Keratinocyte (primary cell): ENCODE data around the gene CAND1. TPM values are rescaled to one million over a fixed set of nuclear protein-coding genes. Genes with fewer than 3 reads are reported as not detected.

Experiments
- DNase-seq: peaks from one replicate; pipeline ENCODE4 v3.0.0-alpha.2; 2011; ENCODE audit warnings: low read depth, missing footprints, low spot score
- FAIRE-seq: peaks from 2 replicates; lab custom pipeline; 2011; peaks lifted over from hg19 to GRCh38; lab: Jason Lieb, UNC
- H2AFZ ChIP-seq: 2 replicates; pipeline ENCODE4 v1.6.0; 2012; ENCODE audit warnings: low read length, control low read depth, inconsistent platforms; ENCODE audit not compliant: control insufficient read depth
- H3K27ac ChIP-seq: 2 replicates; pipeline ENCODE4 v1.5.1; 2011; ENCODE audit warnings: low read length; ENCODE audit not compliant: control insufficient read depth, insufficient read depth
- H3K27me3 ChIP-seq: 3 replicates; pipeline ENCODE4 v1.6.0; 2011; ENCODE audit warnings: low read length; ENCODE audit not compliant: control insufficient read depth, insufficient read depth; ENCODE audit errors: extremely low read depth
- H3K36me3 ChIP-seq, 2 experiments: 2 replicates in 1 of 2; 3 replicates in 1 of 2; pipeline ENCODE4 v1.5.1; 2011; ENCODE audit warnings: low read length in 2 of 2, mild to moderate bottlenecking in 1 of 2; ENCODE audit not compliant: control insufficient read depth in 2 of 2, insufficient read depth in 2 of 2; ENCODE audit errors: extremely low read depth in 1 of 2
- H3K4me1 ChIP-seq: 3 replicates; pipeline ENCODE4 v1.5.1; 2011; ENCODE audit warnings: low read length; ENCODE audit not compliant: control insufficient read depth, insufficient read depth; ENCODE audit errors: extremely low read depth
- H3K4me2 ChIP-seq: 3 replicates; pipeline ENCODE4 v1.6.0; 2011; ENCODE audit warnings: low read depth, low read length; ENCODE audit not compliant: control insufficient read depth, insufficient read depth; ENCODE audit errors: extremely low read depth
- H3K4me3 ChIP-seq, 3 experiments: fragments of 200-600 bp in 1 of 3; sonication (generic) in 1 of 3; 2 replicates in 2 of 3; 3 replicates in 1 of 3; pipeline ENCODE4 v1.5.1; 2011 to 2016; ENCODE audit warnings: low read length in 3 of 3, mild to moderate bottlenecking in 3 of 3, control low read depth in 2 of 3, inconsistent platforms in 1 of 3, low read depth in 1 of 3, mixed read lengths in 1 of 3, mixed run types in 1 of 3, moderate library complexity in 1 of 3; ENCODE audit not compliant: control insufficient read depth in 2 of 3, insufficient read depth in 2 of 3; ENCODE audit errors: extremely low read depth in 1 of 3
- H3K79me2 ChIP-seq: 2 replicates; pipeline ENCODE4 v1.6.0; 2012; ENCODE audit warnings: low read length; ENCODE audit not compliant: control insufficient read depth, insufficient read depth
- H3K9ac ChIP-seq: 3 replicates; pipeline ENCODE4 v1.6.0; 2011; ENCODE audit warnings: low read length; ENCODE audit not compliant: control insufficient read depth, insufficient read depth; ENCODE audit errors: extremely low read depth
- H3K9me1 ChIP-seq: 3 replicates; pipeline ENCODE4 v1.6.0; 2011; ENCODE audit warnings: low read length; ENCODE audit not compliant: control insufficient read depth, insufficient read depth; ENCODE audit errors: extremely low read depth
- H3K9me3 ChIP-seq: 2 replicates; pipeline ENCODE4 v1.5.1; 2012; ENCODE audit warnings: low read depth, low read length; ENCODE audit not compliant: control insufficient read depth
- H4K20me1 ChIP-seq: 3 replicates; pipeline ENCODE4 v1.6.0; 2011; ENCODE audit warnings: low read length; ENCODE audit not compliant: control insufficient read depth, insufficient read depth; ENCODE audit errors: extremely low read depth
- EZH2 ChIP-seq: IDR thresholded peaks from one replicate; pipeline ENCODE4 v1.6.1; 2012; ENCODE audit warnings: inconsistent platforms, mild to moderate bottlenecking, low read length, moderate library complexity
- dilution Hi-C: fragments of 300-500 bp; cut with MboI; formaldehyde crosslinking; loops from one replicate; pipeline ENCODE4 v1.7.0; 2020; ENCODE audit warnings: low sequenced_read_pairs; ENCODE audit not compliant: extremely low pct_ligation_motif_present
- polyA plus RNA-seq, 5 experiments: library from polyadenylated mRNA; depleted of rRNA in 3 of 5; stranded (reverse) in 3 of 5; stranded (forward) in 1 of 5; unstranded in 1 of 5; fragments of >200 nt; gene quantifications; 1 replicate in 1 of 5; 2 replicates in 3 of 5; 3 replicates in 1 of 5; pipeline versions ENCODE4 v1.2.1 to v1.2.3, GENCODE V29; 2011 to 2012; ENCODE audit warnings: missing spikeins in 2 of 5, low read depth in 1 of 5, low replicate concordance in 1 of 5
- TF ChIP-seq, protein P1 (sequence below), 3 experiments: IDR thresholded peaks in 1 of 3; conservative IDR thresholded peaks in 1 of 3; optimal IDR thresholded peaks in 1 of 3; 2 replicates in 2 of 3; 3 replicates in 1 of 3; pipeline versions ENCODE3 to v1.5.1; 2011; ENCODE audit warnings: low read length in 3 of 3, mild to moderate bottlenecking in 3 of 3, moderate library complexity in 2 of 3, control low read depth in 1 of 3, inconsistent platforms in 1 of 3; ENCODE audit not compliant: insufficient read depth in 2 of 3; ENCODE audit errors: extremely low read depth in 1 of 3

CAND1 gene
- polyA plus RNA-seq, 1 donor (not counting 4 experiments of a cell fraction or from before 2014, with no cell fraction given) = 121 TPM

DNA sequence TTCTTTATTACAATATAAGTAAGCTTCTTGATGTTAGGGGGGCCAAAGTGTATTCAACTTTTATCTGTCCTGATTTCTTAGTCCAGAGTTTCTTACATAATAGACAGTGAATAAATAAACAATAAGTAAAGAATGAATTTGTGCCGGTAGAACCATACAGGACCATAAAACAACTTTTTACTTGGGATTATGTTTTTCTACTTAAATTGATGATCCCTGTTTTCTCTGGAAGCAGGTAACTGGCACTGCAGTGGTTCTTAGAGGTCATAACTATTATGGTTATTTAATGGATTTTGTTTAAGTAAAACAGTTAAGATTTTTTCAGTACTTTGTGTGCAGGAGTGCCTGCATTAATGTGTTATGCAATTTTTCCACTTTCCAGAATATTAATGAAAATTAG lies 10.5 kb downstream of the CAND1 start:
- Histone ChIP-seq H3K9me3 (no peaks in the 10 kb centered on the region), H3K79me2 (peaks cover 88% of the 10 kb centered on the region), H3K36me3 (peaks cover 2 to 3% of the 10 kb centered on the region in 2 experiments), H3K27ac (no peak overlapping the region), H3K4me1 (peaks cover 22% of the 10 kb centered on the region), H3K27me3 (no peaks in the 10 kb centered on the region), H3K9ac (no peak overlapping the region), H3K9me1 (no peaks in the 10 kb centered on the region), H2AFZ (no peak overlapping the region), H3K4me3 (no peak overlapping the region), H4K20me1 (peaks cover 8% of the 10 kb centered on the region), H3K4me2 (no peak overlapping the region)
- FAIRE-seq (no peak), DNase-seq (no peak)
- dilution Hi-C loops = no loop called here
- TF ChIP-seq, protein P1, sequence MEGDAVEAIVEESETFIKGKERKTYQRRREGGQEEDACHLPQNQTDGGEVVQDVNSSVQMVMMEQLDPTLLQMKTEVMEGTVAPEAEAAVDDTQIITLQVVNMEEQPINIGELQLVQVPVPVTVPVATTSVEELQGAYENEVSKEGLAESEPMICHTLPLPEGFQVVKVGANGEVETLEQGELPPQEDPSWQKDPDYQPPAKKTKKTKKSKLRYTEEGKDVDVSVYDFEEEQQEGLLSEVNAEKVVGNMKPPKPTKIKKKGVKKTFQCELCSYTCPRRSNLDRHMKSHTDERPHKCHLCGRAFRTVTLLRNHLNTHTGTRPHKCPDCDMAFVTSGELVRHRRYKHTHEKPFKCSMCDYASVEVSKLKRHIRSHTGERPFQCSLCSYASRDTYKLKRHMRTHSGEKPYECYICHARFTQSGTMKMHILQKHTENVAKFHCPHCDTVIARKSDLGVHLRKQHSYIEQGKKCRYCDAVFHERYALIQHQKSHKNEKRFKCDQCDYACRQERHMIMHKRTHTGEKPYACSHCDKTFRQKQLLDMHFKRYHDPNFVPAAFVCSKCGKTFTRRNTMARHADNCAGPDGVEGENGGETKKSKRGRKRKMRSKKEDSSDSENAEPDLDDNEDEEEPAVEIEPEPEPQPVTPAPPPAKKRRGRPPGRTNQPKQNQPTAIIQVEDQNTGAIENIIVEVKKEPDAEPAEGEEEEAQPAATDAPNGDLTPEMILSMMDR (optimal IDR thresholded peaks at IDR 0.05 in 1 of 3, IDR thresholded peaks at IDR 0.05 in 1 of 3, conservative IDR thresholded peaks at IDR 0.05 in 1 of 3; ENCODE audit: extremely low read depth in 1 of 3, insufficient read depth in 2 of 3, low read length in 3 of 3) = no peak
- no peak for TF ChIP-seq EZH2

DNA sequence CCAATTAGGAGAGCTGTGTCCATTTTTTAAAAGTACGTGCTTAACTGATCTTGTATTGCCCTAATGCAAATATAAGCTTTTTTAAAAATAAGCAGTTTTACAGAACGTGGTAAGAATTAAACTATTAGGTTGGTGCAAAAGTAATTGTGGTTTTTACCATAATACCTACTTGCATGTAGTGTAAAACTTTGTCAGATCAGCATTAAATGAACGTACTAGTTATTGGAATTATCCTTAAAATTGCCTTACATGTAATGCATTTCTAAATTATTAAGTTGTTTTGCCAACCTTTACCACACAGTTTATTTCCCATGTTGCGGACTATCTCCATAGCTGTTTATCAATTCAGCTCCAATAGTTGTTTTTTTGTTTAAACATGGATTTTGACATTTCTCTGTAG lies 10.9 kb downstream of the CAND1 start:
- H3K79me2 ChIP-seq = peaks cover 87% of the 10 kb centered on the region
- peaks cover 8% of the 10 kb centered on the region for H4K20me1 ChIP-seq
- DNase-seq = no peak
- no peak overlapping the region for H3K4me3 ChIP-seq
- H3K36me3 ChIP-seq = peaks cover 2 to 3% of the 10 kb centered on the region in 2 experiments
- no peak for TF ChIP-seq EZH2
- TF ChIP-seq, protein P1 (optimal IDR thresholded peaks at IDR 0.05 in 1 of 3, IDR thresholded peaks at IDR 0.05 in 1 of 3, conservative IDR thresholded peaks at IDR 0.05 in 1 of 3; ENCODE audit: extremely low read depth in 1 of 3, insufficient read depth in 2 of 3, low read length in 3 of 3) = no peak
- no peak overlapping the region for H3K4me2 ChIP-seq
- no peaks in the 10 kb centered on the region for H3K27me3 ChIP-seq
- H3K9ac ChIP-seq = no peak overlapping the region
- no peak overlapping the region for H2AFZ ChIP-seq
- dilution Hi-C loops = no loop called here
- H3K4me1 ChIP-seq = peaks cover 19% of the 10 kb centered on the region
- FAIRE-seq = no peak
- H3K9me3 ChIP-seq = no peaks in the 10 kb centered on the region
- H3K27ac ChIP-seq = no peak overlapping the region
- no peaks in the 10 kb centered on the region for H3K9me1 ChIP-seq
